Activated CD8-positive, alpha-beta memory T cell treated with anti-CD3 and anti-CD28 coated beads for 4 hours (primary cell): ENCODE results near the gene DNAH17.

Experiments
- DNase-seq, 2 donors: peaks; one replicate each; pipeline ENCODE4 v3.0.0-alpha.2; 2020; ENCODE audit warnings: low read depth in 2 of 2

The DNAH17 gene

GRCh38 chr17:78495634-78496033, 81.6 kb downstream of the DNAH17 start:
- no peak for DNase-seq

DNA sequence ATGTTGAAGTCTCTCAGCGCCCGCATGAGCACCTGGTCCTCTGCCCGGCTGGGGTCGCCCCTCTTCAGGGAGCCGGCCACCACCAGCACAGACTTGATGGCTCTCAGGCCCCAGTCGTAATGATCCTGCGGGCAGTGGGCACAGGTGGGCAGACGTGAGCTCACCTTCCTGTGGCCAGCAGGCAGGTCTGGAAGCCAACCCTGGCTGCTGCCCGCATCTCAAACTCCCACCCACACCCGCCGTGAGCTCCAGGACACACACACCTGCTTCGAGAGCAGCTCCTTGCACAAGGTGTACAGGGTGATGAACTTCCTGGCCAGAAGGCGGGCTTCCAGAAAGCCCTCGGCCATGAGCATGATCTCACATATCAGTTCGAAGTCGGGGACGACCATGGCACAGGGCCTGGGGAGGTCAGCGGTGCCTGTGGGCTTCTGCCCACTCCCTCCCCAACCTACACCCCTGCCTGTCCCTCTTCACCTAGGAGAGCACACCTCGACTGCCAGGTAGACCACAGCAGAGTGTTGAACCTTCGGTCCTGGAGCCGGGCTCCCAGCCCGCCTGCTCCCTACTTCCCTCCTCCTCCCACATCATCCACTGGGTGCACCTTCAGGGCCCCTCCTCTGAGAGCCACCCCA, 82.4 kb downstream of the DNAH17 start:
- DNase-seq: no peak

DNA sequence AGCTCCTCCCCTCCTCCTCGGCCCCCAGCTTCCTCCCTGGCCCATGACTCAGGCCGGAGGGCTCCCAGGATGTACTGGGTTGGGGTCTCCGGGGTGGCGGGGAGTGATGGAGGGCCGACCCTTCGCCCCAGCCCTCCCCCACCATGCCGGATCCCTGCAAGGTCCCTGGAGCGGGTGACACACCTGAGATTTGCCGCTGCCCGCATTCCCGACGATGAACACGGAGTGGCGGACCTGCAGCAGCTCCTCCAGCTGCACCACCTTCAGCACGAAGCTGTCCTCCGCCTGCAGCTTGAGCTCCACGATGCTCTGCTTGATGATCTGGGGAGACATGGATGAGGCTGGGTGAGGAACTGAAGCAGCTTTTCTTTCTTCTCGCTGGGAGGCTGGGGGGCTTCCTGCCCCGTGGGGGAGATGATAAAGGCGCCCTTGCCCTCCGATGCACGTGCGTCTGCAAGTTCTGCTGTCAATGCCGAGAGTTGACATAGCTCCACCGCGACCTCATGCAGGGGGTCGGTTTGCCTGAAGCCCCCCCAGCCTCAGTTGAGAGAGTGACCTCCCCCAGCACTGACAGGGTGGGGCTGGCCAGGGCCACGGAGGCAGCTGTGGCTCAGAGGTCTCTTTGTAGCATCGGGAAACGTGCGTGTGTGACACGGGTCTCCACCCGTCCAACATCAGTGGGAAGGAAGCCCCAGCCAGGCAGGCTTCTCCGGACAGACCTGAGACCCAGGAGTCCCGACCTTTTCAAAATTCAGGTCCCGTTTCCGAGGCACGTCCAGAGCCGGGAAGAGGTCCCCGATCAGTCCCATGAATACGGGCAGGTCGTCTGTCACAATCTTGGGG, 83.1 kb downstream of the DNAH17 start:
- no peak for DNase-seq

DNA sequence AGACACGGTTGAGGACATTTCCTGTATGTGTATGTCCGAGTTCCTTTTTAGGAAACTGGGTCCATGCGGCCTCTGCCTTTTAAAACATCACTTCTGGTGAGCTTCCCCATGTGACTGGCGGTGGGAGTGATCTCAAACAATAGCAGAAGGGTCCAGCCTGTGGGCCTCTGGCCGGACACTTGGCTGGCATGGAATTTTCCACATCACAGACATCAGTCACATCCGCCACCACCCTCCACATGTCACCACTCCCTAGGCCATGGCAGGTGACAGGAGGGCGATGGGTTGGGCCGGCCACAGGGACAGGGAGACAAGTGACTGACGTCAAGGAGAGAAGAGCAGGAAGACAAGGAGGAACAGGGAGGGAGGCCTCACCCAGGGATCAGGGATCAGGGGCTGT, 83.7 kb downstream of the DNAH17 start:
- no peak for DNase-seq

GRCh38 chr17:78492116-78492799, 84.9 kb downstream of the DNAH17 start:
- no peak for DNase-seq

- no peak for DNase-seq
These were observed 85.7 kb downstream of the DNAH17 start for GRCh38 chr17:78491236-78492115.

DNA sequence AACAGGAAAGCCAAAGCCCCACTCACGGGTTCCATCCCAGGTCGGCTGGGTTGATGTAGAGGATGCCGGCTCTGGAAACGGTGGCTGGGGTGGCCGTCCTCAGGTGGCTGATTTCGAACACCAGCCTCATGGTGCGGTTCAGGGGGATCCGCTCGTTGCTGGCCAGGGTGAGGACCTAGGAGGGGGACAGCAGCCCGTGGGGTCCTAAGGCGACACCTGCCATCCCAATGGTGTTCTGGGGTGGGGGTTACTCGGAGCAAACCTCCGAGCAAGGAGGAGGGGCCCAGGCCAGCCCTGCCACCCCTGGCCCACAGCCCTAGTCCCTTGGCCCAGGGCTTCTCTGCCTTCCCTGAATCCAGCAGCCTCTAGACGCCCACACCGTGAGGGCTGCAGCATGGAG, 86.5 kb downstream of the DNAH17 start:
- no peak for DNase-seq

DNA sequence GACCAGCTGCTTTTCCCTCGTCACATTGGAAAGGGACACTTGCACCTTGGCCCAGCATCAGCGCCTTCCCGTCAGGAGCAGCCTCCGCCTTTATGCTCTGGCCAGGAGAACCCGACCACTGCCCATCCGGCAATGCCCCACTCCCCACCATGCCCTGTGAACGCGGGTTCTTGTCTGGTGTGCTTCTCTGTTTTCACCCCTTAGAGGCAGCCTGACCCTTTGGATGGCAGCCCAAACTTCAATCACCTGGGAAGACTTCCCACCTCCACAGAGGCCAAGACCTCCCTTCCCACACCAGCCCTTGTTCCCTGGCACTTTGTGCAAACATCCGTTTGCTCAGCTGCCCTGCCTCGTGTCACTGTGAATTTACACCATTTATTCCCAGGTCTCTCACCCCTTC, 87.0 kb downstream of the DNAH17 start:
- no peak for DNase-seq

GRCh38 chr17:78488867-78489634, 88.1 kb downstream of the DNAH17 start:
- DNase-seq: no peak

DNA sequence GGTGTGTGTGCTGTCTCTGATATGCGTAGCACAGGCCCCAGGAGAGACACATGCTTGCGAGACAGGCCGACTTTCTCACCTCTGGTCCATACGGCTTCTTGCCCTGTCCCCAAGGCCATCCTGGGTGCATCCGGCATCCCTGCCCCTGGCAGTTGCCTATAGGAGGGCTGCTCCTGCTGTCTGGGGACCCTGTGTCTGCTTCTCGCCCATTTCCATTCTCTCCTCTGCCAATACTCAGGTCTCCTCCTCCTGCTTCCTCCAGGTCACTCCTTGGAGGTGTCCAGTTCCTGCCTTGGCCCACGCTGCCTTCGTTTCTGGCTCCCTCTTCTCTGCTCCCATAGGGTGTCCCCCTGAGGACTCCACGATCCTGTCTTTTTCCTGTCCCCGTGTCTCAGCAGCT, 89.0 kb downstream of the DNAH17 start:
- no peak for DNase-seq

- no peak for DNase-seq
These were observed 90.1 kb downstream of the DNAH17 start for GRCh38 chr17:78486946-78487680.

DNA sequence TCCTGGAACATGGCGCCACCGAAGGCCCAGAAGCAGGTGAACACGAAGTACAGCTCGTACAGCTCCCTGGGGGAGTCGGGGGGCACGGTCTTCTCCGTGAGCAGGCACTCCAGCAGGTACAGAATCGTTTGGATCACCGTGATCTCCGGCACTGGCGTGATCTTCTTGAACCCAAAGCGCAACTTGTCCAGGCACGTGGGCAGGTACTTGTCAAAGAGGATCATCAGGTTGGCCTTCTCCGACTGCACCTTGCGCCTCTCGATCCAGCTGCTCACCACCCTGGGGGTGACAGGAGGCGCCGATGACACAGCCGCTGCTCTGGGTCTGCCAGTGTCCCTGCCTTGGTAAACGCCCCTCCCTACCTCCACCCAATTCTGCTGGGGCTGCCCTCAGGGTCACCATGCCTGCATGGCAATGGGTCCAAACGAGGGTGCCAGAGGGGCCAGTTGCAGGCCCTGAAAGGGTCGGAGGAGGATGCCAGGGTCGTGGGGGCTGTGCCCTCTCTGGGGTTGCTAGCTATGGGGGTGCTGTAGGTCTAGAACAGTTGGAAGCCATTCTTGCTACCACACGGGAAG, 90.9 kb downstream of the DNAH17 start:
- no peak for DNase-seq

- no peak for DNase-seq
These were observed 91.7 kb downstream of the DNAH17 start for GRCh38 chr17:78485290-78486168.

GRCh38 chr17:78484271-78485246, 92.6 kb downstream of the DNAH17 start:
- DNase-seq: peak in 1 of 2 donors; percentile 38

DNA sequence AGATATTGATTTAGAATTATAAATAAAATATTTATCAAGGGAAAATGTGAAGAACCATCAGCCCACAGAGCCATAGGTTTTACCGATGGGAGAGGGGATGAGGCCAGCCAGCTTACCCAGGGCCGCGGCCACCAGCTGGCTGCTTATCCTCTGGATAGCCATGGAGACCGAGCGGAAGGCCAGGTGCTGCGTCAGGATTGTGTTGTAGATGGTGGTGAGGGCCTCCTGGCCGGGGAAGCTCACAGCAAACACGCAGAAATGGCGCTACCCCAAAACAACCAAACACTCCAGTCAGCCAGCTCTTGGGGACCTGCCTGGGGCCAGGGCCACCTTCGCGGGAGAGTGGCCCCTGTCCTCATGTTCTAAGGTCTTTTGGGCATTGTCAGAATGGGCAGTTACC, 97.8 kb downstream of the DNAH17 start:
- no peak for DNase-seq

DNA sequence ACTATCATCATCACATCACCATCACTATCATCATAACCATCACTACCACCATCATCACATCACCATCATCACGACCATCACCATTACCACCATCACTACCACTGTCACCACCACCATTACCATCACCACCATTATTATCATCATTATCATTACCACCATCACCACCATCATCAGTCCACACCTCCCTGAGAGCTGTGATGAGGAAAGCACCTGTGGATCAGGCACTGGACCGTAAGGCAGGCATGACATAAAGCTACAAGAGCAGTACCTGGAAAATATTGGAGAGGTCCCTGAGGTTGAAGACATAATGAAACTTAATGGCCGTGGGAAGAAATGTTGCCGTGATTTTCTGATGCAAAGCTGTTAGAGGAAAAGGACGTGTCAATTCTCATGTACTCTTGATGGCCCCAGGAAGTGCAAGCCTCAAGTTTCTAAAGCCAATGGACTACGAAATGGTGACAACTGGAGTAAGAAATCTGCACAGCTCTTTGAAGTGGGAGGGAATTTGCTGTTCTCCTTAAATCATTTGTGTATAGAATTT, 98.4 kb downstream of the DNAH17 start:
- DNase-seq: no peak
